Prostate gland (tissue), 2 donors: ENCODE data around the gene GJB5.

Experiments
- CTCF ChIP-seq, 4 experiments: fragments of 200-600 bp in 2 of 4; fragments of 450-650 bp in 2 of 4; sonication (generic) in 2 of 4; IDR thresholded peaks; 1 replicate in 3 of 4; 2 replicates in 1 of 4; pipeline ENCODE4 v1.5.1; 2016 to 2019; ENCODE audit warnings: antibody characterized with exemption in 4 of 4, mild to moderate bottlenecking in 2 of 4, moderate library complexity in 2 of 4
- POLR2A ChIP-seq: fragments of 450-650 bp; IDR thresholded peaks from one replicate; pipeline ENCODE4 v1.6.1; 2016; ENCODE audit warnings: antibody characterized with exemption, mild to moderate bottlenecking
- POLR2AphosphoS5 ChIP-seq: sonication (generic); formaldehyde crosslinking; IDR thresholded peaks from one replicate; pipeline ENCODE4 v1.6.1; 2017; ENCODE audit warnings: antibody characterized with exemption

GRCh38 chr1:34711485-34711884 is 43.4 kb upstream of the GJB5 start:
- TF ChIP-seq CTCF (IDR thresholded peaks at IDR 0.05) (no peak), POLR2A (no peak), POLR2AphosphoS5 (no peak)
